ENCODE results near the gene RASEF.

RASEF gene

DNA sequence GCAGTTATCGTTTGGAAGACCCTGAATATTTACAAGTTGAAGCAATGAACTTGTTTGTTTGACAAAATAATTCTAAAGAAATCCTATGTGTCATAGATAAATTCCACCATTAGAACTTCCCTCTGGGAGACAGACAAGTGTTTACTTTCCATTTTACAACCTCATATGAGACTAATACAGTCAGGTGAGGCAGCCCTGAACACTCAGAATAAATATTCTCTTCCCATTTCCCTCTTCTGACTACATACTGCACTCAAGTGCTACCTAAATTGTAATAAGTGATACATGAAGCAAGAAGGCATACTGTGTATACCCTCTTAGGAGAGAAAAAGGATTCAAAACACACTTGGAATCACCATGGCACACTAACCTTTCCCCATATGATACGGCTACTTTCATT, 6.8 kb downstream of the RASEF start:
- peak in 2 of 3 experiments; percentile 52 to 71 for DNase-seq

DNA sequence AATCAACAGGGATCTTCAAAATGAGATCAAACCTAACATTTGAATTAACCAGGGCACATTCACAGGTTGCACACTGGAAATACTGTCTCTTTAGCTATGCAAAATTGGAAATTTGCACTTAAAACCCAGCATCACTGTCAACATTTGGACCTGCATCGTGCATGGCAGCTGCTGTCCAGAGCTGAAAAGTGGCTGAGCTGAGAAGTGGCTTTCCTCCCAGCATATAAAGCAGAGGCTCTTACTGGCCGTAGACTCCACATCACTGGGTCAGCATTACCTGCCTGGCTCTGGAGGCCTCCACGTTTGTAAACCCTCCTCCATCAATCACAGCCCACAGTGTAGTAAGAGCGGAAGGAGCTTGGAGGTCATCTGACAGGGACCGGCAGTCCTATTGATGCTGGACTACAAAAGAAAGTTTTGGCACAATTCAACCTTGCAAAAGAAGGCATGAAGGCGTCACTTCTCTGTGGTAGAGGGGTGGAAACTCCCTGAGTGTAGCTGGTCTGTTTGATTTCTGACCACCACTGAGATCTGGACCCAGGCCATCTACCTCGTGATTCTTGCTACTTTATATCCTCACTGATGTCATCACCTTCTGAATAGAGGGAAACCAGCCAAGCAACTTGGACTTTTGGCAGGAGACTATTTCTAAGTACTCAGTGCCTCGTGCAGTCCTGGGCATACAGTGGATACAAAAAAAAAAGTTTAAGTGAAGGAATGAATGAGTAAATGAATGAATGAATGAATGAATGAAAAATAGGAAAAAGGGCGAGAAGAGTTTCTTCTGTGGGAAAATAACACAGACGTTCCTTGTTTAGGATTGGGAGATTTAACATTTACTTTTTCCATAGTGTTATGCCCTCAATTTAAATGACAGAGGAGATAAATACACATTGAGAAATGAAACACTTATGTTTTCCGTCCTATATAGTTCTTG, 14.8 kb downstream of the RASEF start:
- DNase-seq = no peak

DNA sequence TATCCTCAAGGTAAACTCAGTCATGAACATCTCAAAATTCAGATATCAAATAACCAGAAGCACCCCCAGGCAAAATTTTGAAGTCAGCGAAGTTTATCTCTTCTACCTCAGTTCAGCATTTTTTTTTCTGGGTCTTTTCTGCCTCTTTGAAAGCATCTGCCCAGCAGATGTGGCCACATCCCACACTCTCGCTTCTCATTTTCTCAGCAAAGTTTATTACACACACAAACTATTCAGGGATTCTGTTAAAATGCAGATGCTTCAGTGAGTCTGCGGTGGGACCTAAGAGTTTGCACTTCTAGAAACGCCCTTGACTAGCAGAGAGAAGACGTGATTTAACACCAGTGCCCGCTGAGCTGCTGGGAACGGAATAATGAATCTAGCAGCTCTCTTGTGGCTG, 19.3 kb downstream of the RASEF start:
- DNase-seq = no peak

DNA sequence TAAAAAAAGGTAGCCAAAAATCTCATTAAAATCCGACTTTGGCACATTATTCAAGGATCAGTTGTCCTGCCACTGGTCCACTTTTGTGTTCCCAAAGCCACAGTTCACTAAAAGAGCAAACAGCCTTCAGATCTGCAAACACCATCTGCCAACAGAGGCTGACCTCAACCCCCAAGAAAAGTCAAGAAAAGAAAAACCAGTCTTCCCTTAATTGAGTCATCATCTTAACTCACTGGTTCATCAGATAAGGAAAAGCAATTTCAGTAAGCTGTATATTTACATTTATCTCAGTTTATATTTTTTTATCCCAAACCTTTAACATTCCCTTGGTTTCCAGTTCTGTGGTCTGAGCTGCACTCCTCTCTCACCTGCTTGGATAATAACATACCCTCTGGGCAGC, 21.2 kb downstream of the RASEF start:
- DNase-seq = no peak

DNA sequence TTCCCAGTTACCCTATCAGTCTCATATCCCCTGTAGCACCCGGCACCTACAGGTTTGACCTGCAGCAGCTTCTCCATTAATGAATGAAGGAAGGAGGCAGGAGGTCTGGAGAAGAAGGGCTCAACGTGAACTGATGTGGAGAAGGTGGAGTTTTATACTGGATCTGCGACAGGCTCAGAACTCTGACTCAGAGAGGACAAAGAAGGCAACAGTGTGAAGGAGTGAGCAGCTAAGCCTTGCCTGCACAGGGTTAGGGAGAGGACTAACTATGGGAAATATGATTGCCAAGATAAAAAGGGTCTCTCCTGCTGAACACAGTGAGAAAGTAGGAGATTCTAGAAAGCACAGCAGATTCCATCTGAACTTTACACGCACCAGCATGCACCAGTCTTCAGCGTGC, 23.6 kb downstream of the RASEF start:
- DNase-seq = no peak

DNA sequence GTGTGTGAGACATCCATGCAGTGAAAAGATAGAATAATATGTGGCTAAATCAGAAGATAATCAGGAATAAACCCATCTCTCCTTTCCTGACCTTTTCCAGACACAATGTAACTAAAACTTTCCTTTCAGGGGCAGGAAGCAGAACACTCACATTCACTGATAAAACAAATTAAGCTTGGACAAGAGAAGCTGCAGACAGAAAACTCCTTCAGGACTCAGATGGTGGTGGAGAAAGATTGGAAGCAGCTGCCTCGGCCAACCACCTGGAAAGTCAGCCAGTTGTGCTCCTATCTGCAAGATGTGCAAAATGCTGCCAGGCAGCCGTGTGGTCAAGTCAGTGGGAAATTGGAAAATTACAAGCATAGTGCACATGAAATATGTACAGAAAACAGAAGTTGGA, 26.9 kb downstream of the RASEF start:
- DNase-seq = no peak

DNA sequence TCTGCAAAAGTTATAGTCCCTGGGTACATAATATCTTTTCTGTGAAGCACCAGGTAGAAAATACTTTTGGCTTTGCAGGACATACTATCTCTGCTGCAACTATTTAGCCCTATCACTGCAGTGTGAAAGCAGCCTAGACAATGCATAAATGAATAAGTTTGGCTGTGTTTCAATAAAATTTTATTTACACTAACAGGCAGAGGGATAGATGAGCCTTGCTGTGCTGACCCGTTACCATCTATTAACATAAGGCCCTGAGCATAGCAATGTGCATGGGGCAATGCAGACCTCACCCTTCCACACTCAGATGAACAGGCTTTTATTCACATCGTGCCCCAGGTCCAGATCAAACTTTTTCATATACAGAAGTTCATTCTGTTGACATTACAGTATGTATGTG, 27.8 kb downstream of the RASEF start:
- DNase-seq = no peak

DNA sequence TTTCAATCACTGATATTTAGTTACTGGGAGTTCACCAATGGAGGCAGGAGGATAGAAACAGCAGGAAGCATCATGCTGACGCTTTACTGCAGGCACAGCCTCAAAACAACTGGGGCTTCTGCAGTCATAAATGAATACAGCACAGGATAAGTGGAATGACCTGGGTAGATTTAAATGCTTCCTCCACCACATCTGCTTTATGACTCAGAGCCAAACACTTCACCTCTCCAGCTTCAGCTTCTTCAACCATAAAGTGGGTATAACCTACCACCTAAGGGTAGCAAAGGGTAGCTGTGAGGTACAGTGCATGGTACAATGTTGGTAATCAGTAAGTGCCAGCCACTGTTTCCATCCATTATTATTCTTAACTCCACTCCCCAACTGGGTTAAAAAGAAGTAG, 28.4 kb downstream of the RASEF start:
- DNase-seq = peak in 1 of 3 experiments; percentile 28

DNA sequence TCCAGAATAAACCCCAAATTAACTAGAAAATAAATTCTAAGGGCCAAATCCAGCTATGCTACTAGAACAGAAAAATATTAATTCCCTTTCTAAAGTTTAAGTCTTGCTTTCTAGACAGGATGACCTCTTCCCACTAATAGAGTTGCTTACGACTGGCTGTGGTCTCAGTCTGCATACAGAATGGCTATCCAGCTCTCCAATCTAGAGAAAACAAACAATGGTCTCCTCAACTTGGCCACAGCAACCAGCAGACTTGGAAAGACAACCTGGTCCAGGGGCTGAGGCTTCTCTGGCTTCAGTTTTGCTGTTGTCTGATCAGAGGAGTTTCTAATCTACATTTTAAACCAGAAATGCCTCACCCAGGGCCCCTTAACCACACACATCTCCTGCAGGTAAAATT, 28.9 kb downstream of the RASEF start:
- DNase-seq = no peak

DNA sequence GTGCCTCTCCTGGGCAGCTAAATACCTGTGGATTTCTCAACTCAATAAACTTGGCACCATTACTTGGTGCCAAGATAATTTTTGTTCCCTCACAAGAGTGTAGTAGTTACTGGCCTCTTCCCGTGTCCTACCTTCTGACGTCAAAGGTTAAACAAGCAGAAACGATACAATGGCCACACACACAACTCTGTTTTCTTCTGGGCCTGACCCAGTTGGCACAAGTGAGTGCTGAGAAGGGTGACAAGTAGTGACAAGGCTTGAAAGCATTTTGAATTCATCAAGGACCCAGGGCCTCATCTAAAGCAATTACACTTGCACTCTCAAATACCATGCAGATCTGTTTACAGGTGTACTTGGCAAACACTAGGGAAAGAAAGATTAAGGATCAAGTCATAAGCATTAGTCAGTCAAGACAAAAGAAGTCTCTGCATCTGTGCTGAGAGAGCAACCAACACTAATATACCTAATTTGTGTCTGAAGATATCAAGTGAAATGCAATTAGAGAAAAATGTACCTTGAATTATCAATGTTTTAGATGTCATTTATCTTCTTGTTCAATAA, 30.8 kb downstream of the RASEF start:
- DNase-seq = peak in 1 of 3 experiments; percentile 27

DNA sequence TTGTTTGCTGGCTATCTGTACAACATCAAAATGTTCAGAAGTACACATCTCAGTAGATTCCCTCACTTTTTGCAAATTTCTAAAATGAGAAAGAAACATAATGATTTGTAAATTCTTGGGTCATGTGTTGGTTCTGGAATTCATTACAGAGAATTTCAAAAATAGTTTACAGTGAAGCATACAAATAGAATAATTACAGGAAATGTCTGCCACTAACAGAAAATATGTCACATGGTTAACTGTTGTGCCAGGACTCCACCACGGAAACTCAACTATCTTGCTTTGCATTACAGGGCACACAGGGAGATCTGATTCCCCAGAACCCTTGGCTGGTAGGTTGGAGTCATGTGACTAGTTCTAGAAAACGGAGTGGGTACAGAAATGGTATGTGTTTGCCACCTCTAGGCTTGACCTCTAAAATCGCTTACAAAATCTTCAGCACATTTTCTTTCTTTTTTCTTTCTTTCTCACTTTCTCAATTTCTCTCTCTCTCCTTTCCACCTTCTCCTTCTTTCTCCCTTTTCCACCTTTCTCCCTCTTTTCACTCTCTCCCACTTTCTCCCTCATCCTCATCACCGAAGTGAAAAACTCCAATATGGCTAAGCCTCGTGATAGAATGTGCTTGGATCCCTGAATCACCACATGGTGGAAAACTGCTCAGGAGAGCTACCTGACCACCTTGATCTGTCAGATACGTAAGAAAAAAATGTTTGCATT, 32.4 kb downstream of the RASEF start:
- DNase-seq = no peak

DNA sequence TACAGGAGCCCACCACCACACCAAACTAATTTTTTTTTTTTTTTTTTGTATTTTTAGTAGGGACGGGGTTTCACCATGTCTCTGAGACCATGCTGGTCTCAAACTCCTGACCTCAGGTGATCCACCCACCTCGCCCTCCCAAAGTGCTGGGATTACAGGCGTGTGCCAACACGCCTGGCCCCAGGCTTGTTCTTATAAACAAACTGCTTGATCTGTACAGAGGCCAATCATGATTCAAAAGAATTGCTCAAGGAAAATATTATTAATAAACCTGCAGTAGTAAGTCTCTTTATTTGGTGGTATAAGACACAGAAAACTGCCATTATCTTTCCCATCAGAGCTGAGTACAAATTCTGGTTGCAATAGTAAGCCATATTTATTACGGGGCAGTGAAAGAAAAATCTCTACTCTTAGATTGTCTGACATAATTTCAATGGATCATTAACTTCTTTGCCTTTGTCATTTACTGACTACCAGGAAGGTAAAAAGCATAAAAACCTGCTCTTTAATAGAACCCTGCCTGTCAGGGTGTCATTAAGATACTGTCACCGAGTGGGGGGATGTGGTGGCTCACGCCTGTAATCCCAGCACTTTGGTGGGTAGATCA, 33.3 kb downstream of the RASEF start:
- DNase-seq = no peak

DNA sequence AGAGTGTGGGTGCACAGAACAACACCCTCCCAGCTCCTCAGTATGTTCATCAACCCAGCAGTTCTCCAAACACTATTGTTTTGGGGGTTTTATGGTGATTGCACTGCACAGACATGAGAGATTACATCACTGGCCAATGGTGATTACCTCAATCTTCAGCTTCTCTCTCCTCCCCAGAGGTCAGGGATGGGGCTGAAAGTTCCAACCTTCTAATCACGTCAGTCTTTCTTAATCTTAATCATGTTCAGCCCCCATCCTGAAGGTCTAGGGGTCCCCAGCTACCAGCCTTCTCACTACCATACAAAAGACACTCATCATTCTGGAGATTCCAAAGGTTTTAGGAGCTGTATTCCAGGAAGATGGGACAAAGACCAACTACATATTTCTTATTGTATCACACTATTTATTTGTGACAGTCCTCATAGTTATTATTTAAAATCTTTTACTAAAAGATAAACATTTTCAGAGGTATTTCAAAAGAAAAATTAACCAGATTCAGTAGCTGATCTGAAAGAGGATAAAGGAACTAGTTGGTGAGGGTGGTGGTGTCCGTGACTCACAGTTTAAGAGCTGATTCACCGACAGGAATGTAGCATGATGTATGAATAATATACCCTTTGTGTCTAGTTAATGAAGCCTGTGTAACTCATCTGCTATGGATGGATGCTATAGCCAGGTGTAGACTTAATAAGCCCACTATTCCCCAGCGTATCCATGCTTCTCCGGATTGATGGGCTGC, 35.6 kb downstream of the RASEF start:
- DNase-seq = no peak

DNA sequence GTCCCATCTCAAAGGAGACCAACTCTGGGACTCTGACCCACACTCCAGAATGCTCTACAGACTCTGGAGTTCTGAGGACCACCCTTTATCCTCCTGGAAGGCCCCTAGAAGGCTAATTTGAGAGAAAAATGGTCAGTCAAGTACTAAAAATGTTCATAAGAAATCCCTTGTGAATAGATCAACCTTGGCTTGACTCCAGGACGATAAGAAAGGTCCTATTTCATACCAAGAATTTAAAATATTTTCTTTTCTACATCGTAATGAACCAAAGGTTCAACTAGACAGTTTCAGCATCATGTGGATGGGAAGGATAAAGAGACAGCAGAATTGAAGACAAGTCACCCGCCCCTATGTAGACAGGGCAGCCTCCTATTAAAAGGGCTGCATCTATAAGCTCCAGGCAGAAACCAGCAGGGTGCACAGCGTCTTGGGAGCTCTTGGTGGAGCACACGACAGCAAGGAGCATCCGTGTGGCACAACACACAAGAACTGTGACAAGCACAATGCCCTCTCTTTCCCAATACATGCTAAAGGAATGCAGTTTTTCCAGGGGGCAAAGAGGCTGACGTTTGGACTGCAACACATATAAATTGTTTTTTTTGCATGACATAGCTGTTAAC, 38.3 kb downstream of the RASEF start:
- no peak for DNase-seq

DNA sequence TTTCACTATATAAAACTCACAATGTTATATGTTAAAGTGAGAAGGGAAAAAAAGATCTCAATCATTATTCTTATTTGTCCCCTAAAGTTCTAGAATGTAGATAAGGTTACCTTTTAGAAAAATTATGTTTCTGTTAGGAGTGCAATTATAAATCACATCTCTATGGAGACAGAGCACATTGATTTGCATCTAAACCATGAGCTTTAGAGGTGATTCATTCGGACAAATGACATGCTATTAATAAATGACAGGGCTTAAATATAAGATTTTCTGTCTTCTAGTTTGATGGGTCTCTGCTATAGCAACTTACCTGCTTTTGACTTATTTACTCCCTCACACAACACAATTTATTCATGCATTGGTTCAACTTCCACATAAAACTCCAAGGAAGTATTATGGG, 39.8 kb downstream of the RASEF start:
- DNase-seq = no peak

DNA sequence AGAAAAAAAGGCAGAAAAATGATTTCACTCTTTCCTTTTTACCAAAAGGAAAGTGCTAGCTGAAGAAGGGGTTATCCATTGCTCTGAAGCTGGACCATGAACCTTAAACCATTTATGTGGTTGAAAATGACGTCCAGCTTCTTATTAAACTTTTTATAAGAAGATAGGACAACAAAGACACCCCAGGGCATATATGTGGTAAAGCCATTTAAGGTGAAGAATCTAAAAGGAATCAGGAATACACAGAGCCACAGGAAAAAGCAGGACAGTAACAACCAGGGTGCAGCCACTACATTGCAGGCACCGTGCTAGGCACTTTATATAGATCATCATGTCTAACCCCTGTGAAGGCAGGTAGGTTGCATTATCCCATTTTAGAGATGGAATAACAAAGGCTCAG, 42.1 kb downstream of the RASEF start:
- DNase-seq = no peak

DNA sequence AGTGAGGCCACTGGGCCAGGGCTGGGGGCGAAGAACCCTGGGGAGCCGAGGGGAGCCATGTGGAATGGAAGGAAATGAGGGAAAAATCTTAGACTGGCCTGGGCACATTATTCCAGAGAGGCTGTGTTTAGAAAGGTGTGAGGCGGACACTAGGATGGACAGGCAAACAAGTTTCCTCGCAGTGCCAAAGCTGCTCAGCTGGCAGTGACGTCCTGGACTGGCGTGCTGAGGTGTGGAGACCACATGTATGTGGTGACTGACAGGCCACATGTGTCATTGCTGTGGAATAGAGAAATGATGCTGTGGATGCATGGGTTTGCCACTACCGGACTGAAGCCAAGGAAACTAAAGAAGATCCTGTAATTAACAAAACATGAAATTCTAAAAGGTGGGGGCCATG, 42.6 kb downstream of the RASEF start:
- DNase-seq = no peak

DNA sequence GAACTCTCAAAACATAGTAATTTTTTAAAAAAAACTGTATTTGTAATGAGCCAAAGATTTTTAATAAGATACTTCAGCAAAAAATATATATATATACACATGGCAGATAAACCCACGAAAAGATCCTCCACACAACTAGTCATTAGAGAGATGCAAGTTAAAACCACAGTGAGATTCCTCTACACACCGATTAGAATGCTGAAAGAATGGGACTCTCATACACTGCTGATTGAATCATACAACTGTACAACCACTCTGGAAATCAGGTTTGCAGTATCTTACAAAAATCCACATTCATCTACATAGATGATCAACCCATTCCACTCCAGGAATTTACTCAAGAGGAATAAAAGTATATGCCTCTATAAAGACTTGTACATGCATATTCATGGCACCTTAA, 43.7 kb downstream of the RASEF start:
- DNase-seq = no peak

DNA sequence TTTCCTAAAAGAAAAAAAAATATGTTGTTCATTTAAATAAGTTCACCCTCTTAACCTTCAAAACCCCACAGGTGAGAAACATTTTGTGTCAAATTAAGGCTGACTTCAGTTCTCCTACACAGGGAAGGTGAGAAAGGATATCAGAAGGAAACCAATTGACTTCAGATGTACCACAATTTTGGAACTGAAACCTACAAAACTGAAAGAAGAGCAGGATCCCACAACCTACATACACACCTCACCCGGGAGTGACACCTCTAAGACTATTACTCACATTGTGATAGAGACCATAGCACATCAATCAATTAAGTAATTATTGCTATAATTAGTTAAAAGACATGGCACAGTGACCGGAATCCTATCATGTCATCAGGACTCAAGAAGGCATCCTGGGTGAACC, 47.0 kb downstream of the RASEF start:
- DNase-seq = no peak

DNA sequence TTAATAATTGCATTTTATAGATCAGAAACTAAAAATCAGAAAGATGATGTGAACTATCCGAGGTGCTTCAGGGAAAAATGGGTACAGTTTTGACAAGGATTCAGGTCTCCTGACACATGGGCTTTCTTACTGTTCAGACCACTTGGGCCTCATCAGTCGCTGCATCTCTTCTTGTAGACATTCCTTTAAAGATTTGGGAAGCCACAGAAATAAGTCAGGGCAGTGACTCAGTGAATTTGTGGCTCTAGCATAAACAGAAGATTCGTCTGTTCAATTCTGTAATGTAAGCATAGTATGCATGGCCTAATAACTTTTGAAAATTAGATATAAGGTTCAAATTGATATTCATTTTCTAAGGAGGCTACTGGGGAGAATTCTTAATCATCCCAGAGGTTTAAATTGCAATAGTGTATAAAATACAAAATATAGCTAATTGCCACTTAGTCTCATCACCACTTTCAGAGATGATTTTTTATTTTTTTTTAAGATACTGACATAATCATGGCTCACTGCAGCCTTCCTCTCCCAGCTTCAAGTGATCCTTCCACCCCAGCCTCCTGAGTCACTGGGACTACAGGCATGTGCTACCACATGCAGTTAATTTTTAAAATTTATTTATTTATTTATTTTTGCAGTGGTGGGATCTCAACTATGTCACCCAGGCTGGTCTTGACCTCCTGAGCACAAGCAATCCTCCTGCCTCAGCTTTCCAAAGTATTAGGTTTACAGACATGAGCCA, 48.9 kb downstream of the RASEF start:
- no peak for DNase-seq
